Esophagus muscularis mucosa (tissue), 4 donors: ENCODE results near the gene FERMT3. TPM values are rescaled to one million over a fixed set of nuclear protein-coding genes. Genes with fewer than 3 reads are reported as not detected.
"Not testable (repeated sequence)": the region's sequence is repeated elsewhere in the genome, so short reads cannot be mapped to it uniquely, and the experiment has no call there.

Source experiments
- DNase-seq: peaks from one replicate; pipeline ENCODE4 v3.0.0-alpha.2; 2017; ENCODE audit errors: extremely low spot score
- H3K27ac ChIP-seq, 4 donors: fragments of 200-600 bp; sonication (generic); replicated peaks in 1 of 4; 1 replicate in 3 of 4; 2 replicates in 1 of 4; pipeline ENCODE4 v1.5.1; 2016 to 2019; ENCODE audit warnings: mild to moderate bottlenecking in 1 of 4
- H3K27me3 ChIP-seq, 4 donors: fragments of 200-600 bp; sonication (generic); one replicate each; pipeline versions ENCODE4 v1.5.1 to v1.6.0; 2016 to 2019
- H3K36me3 ChIP-seq, 4 donors: fragments of 200-600 bp; sonication (generic); one replicate each; pipeline ENCODE4 v1.5.1; 2016 to 2019
- H3K4me1 ChIP-seq, 4 donors: fragments of 200-600 bp; sonication (generic); one replicate each; pipeline ENCODE4 v1.5.1; 2016 to 2019
- H3K4me3 ChIP-seq, 4 donors: fragments of 200-600 bp; sonication (generic); 1 replicate in 2 of 4; 2 replicates in 2 of 4; pipeline ENCODE4 v1.5.1; 2016 to 2019; ENCODE audit warnings: mild to moderate bottlenecking in 4 of 4, moderate library complexity in 1 of 4
- H3K9me3 ChIP-seq, 4 donors: fragments of 200-600 bp; sonication (generic); 1 replicate in 3 of 4; 2 replicates in 1 of 4; pipeline ENCODE4 v1.5.1; 2016 to 2019
- EP300 ChIP-seq: sonication (generic); formaldehyde crosslinking; IDR thresholded peaks from one replicate; pipeline ENCODE4 v1.6.1; 2017; ENCODE audit warnings: antibody characterized with exemption
- POLR2A ChIP-seq: fragments of 450-650 bp; IDR thresholded peaks from one replicate; pipeline ENCODE4 v1.6.1; 2017; ENCODE audit warnings: antibody characterized with exemption, moderate library complexity, mild to moderate bottlenecking, low read depth
- POLR2AphosphoS5 ChIP-seq, 2 donors: sonication (generic); formaldehyde crosslinking; IDR thresholded peaks; one replicate each; pipeline ENCODE4 v1.6.1; 2017; ENCODE audit warnings: antibody characterized with exemption in 2 of 2
- WGBS: methylation state at CpG from one replicate; pipeline ENCODE4 v1.1.5; 2018; 5-methylcytosine and 5-hydroxymethylcytosine counted together
- intact Hi-C: fragments of 100-400 bp; cut with DNase I; formaldehyde crosslinking; loops from one replicate; pipeline ENCODE4 v1.15.1; 2023
- total RNA-seq, 4 donors: library from RNA; depleted of rRNA; stranded (reverse); fragments of >200 nt; gene quantifications; one replicate each; pipeline versions ENCODE4 v1.1.0 to v1.2.1, GENCODE V29; 2016
- TF ChIP-seq, protein P1 (sequence below), 3 experiments: fragments of 200-600 bp in 2 of 3; fragments of 450-650 bp in 1 of 3; sonication (generic) in 2 of 3; IDR thresholded peaks; one replicate each; pipeline ENCODE4 v1.5.1; 2017 to 2019; ENCODE audit warnings: antibody characterized with exemption in 3 of 3, mild to moderate bottlenecking in 2 of 3, moderate library complexity in 1 of 3

The FERMT3 gene
- total RNA-seq, 4 donors from 2014 or later, result 12.9 to 35.5 (median 15.5) TPM

DNA sequence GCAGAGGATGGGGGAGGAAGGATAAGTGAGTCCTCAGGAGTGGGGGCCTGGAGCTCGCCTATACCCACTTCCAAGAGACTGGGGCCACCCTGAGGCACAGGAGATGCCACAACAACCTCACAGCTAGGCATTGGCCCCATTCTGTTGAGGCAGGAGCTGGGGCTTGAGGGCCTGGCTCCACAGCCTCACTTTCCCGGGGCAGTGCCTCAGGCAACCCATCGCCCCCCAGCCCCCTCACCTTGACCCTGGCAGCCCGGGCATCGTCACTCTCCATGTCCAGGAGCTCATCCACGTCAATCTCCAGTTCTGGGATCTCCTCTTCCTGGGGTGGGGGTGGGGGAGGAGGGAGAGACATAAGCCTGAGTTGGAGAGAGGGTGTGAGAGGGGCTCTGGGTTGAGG is 38.4 kb downstream of the FERMT3 start:
- Histone ChIP-seq H3K4me1 (peaks cover 36 to 70% (median 58%) of the 10 kb centered on the region in 4 donors), H3K9me3 (no peaks in the 10 kb centered on the region), H3K4me3 (peak overlapping the region; percentile 65 to 86 (median 72)), H3K27ac (peak overlapping the region; percentile 85 to 88 (median 86)), H3K36me3 (peaks cover 7 to 17% (median 16%) of the 10 kb centered on the region in 4 donors), H3K27me3 (no peaks in the 10 kb centered on the region)
- intact Hi-C loops, result no loop called here
- TF ChIP-seq, protein P1, sequence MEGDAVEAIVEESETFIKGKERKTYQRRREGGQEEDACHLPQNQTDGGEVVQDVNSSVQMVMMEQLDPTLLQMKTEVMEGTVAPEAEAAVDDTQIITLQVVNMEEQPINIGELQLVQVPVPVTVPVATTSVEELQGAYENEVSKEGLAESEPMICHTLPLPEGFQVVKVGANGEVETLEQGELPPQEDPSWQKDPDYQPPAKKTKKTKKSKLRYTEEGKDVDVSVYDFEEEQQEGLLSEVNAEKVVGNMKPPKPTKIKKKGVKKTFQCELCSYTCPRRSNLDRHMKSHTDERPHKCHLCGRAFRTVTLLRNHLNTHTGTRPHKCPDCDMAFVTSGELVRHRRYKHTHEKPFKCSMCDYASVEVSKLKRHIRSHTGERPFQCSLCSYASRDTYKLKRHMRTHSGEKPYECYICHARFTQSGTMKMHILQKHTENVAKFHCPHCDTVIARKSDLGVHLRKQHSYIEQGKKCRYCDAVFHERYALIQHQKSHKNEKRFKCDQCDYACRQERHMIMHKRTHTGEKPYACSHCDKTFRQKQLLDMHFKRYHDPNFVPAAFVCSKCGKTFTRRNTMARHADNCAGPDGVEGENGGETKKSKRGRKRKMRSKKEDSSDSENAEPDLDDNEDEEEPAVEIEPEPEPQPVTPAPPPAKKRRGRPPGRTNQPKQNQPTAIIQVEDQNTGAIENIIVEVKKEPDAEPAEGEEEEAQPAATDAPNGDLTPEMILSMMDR (IDR thresholded peaks at IDR 0.05), result no peak
- TF ChIP-seq POLR2A (no peak), POLR2AphosphoS5 (IDR thresholded peaks at IDR 0.05) (no peak), EP300 (no peak)
- DNase-seq, result no peak
- WGBS, result 22% methylated on average over 1 of the region's 6 CpGs

DNA sequence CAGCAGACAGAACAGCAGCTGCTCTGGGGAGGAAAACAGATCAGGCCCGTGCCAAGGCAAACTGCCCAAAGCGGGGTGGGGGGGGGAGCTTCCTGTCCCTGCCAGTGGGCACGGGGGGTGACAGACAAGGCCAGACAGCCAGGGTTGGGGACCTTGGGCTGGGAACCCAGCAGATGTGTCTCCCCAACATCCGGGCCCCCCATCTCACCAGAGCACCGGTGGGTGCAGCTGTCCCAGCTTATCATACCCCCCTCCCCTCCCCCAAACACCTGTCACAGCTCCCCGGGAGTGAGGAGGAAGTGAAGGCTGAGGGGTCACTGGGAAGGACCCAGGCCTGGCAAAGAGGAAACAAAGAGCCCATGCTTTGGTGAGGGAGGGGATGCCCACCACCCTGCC is 38.9 kb downstream of the FERMT3 start:
- no peak for TF ChIP-seq POLR2A
- TF ChIP-seq, protein P1 (IDR thresholded peaks at IDR 0.05), result no peak
- no peak for TF ChIP-seq POLR2AphosphoS5 (IDR thresholded peaks at IDR 0.05)
- TF ChIP-seq EP300, result no peak
- DNase-seq, result no peak
- H3K9me3 ChIP-seq, result no peaks in the 10 kb centered on the region
- H3K27me3 ChIP-seq, result no peaks in the 10 kb centered on the region
- peak overlapping the region; percentile 65 to 86 (median 72) for H3K4me3 ChIP-seq
- H3K27ac ChIP-seq, result peak overlapping the region; percentile 85 to 88 (median 86)
- 8% methylated on average over 2 of the region's 6 CpGs for WGBS
- intact Hi-C loops, result no loop called here
- peaks cover 34 to 70% (median 55%) of the 10 kb centered on the region in 4 donors for H3K4me1 ChIP-seq
- peaks cover 7 to 17% (median 16%) of the 10 kb centered on the region in 4 donors for H3K36me3 ChIP-seq

DNA sequence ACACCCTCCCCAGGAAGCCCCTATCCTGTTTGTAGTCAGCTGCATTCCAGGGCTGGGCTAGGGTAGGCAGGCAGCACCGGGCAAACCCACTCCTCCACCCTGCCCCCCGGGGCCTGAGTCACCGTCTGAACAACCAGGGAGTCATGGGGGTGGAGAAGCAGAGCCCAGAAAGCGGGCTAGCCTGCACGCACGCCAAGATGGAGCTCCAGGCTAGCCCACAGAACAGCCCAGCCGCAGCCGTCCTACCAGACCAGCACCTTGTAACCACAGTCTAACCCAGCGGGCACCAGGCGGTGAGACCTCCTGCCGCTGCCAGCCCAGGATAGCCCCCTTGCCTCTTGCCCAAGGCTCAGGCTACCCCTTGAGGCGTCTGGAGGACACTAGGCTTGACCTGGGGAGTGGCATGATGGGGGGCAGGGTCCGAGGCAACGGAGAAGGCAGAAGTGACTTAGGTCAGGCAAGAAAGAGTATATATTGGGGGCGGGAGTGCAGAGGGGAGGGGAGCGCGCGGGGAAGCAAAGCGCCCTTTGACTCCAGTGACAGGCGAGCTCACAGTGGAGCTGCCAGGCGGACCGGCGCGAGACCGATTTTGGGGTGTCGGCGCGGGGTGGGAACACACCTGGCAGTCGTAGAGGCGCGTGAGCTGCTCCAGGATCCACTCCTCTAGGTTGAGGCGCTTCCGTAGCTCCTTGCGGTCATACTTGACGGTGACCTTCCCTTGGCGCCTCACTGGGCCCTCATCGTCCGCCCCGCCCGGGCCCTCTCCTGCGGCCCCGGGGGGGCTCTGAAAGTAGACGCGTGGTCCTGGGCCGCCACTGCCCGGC is 39.5 kb downstream of the FERMT3 start:
- Histone ChIP-seq H3K4me3 (peak overlapping the region; percentile 65 to 86 (median 72)), H3K27ac (peak overlapping the region; percentile 85 to 88 (median 86)), H3K27me3 (no peaks in the 10 kb centered on the region), H3K9me3 (no peaks in the 10 kb centered on the region), H3K4me1 (peaks cover 38 to 73% (median 59%) of the 10 kb centered on the region in 4 donors), H3K36me3 (peaks cover 7 to 17% (median 16%) of the 10 kb centered on the region in 4 donors)
- intact Hi-C loops, result no loop called here
- WGBS, result 0% methylated on average over 1 of the region's 46 CpGs
- TF ChIP-seq POLR2AphosphoS5 (IDR thresholded peaks at IDR 0.05), result peak; percentile 37 to 46
- TF ChIP-seq, protein P1 (IDR thresholded peaks at IDR 0.05), result no peak
- TF ChIP-seq EP300, result no peak
- no peak for TF ChIP-seq POLR2A
- DNase-seq, result no peak

DNA sequence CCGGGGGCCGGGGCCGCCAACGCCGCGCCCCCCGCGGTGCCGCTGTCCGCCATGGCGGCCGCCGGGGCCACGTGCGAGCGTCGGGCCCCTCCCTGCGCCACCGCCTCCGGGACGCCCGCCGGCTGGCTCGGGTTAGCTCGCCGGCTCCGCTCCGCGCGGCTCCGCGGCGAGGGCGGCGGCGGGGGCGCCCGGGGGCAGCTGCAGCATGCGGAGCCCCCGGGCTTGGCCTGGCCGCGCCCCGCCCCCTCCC is 40.0 kb downstream of the FERMT3 start:
- intact Hi-C loops, DNase-seq, H3K27me3 ChIP-seq, H3K9me3 ChIP-seq: not testable (repeated sequence)
- WGBS, result no CpG with 5 or more reads among the region's 43 CpGs
- Histone ChIP-seq H3K4me3 (peak overlapping the region; percentile 65 to 86 (median 72)), H3K27ac (peak overlapping the region; percentile 85 to 95 (median 86)), H3K36me3 (peaks cover 7 to 17% (median 16%) of the 10 kb centered on the region in 4 donors), H3K4me1 (peaks cover 39 to 76% (median 61%) of the 10 kb centered on the region in 4 donors)

DNA sequence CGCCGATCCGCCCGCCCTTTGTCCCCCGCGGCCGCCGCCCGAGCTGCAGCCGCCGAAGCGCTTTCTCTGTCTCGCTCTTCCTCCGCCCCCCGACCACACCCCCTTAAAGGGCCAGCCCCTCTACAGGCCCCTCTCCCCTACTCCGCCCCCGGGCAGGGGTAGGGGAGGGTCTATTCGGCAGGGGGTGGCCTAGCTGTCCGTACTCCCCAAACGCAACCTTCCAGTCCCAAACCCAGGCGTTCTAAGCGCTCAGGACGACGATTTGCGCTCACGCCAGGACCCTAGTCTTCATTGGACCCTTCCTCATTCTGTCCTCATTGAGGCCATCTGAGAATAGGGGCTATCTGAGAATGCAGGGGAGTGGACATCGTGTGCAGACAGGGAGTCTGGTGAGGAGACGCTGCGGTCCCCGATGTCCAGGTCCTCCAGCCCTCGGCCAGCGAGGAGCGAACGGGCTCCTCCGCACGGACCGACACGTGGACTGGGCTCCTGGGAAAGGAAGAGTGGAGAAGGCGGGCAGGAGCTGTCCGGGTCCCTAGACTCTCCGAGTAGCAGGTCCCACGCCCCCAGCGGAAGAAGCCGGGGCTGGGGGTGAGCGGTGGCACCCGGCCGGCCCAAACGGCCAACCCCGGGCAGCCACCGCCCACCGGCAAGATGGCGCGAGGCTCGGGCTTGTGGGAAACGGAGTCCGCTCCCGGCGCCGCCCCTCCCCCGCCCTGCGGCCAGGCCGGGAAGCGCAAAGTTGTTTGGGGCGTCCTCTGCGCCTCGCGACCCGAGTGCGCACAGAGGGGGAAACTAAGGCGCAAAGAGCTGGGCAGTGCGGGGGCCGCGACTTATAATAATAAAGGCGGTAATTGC is 40.6 kb downstream of the FERMT3 start, which contains the start of gene PPP1R14B:
Gene PPP1R14B (minus strand): TSS at position 73 of the 858 bp plus-strand sequence. CDS start 270 bp downstream, outside the sequence.
- no peak for DNase-seq
- peaks cover 42 to 75% (median 62%) of the 10 kb centered on the region in 4 donors for H3K4me1 ChIP-seq
- peak within 1 kb of the TSS; percentile 65 to 86 (median 72) for H3K4me3 ChIP-seq
- H3K9me3 ChIP-seq, result no peaks in the 10 kb centered on the region
- TF ChIP-seq POLR2A (peak; percentile 12), POLR2AphosphoS5 (IDR thresholded peaks at IDR 0.05) (peak; percentile 73 to 76), EP300 (no peak)
- TF ChIP-seq, protein P1 (IDR thresholded peaks at IDR 0.05), result peak in 2 of 3 experiments; percentile 18
- no peaks in the 10 kb centered on the region for H3K27me3 ChIP-seq
- intact Hi-C loops, result no loop called here
- peak within 1 kb of the TSS; percentile 85 to 95 (median 86) for H3K27ac ChIP-seq
- WGBS, result 4% methylated on average over 10 of the region's 74 CpGs
- H3K36me3 ChIP-seq, result peaks cover 7 to 17% (median 16%) of the 10 kb centered on the region in 4 donors
